ENCODE measurements around the gene EVL.
"Not testable (repeated sequence)": the region's sequence is repeated elsewhere in the genome, so short reads cannot be mapped to it uniquely, and the experiment has no call there.

EVL gene

DNA sequence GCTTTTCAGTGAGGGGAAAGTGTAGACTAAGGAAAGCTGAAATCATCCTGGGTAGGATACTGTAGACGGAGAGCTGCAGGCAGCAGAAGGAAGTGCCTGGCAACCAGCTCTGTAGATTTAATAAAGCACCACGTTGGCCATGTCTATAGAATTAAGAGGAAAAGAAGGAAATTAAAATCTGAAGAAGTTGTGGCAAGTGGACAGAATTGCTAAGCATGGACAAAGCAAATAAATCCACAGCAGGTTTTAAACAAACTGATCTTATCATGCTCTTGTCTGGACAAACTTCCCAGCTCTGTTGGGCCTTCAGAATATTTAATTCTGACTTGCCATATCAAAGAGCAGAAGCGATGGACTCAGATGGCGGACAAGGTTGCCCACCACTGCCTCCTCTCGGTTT is 27.2 kb upstream of the EVL start:
- no peak for DNase-seq (ENCODE audit: low read depth in 2 of 2)

DNA sequence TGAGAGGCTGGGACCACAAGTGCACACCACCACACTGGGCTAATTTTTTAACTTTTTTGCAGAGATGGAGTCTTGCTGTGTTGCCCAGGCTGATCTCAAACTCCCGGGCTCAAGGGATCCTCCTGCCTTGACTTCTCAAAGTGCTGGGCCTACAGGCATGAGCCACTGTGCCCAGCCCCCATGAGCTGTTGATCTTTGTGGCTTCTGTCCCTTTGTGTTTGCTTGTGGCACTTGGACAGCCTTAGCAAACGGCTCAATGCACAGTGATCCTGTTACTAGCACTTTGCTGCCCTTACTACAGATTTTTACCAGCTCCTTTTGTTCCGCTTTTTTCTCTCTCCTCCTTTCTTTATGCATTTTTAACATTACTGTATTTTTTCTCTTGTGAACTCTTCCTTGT is 25.3 kb upstream of the EVL start:
- no peak for DNase-seq (ENCODE audit: low read depth in 2 of 2)

- DNase-seq (ENCODE audit: low read depth in 2 of 2) = no peak
Observed at GRCh38 chr14:100041271-100041670, 24.0 kb upstream of the EVL start.

DNA sequence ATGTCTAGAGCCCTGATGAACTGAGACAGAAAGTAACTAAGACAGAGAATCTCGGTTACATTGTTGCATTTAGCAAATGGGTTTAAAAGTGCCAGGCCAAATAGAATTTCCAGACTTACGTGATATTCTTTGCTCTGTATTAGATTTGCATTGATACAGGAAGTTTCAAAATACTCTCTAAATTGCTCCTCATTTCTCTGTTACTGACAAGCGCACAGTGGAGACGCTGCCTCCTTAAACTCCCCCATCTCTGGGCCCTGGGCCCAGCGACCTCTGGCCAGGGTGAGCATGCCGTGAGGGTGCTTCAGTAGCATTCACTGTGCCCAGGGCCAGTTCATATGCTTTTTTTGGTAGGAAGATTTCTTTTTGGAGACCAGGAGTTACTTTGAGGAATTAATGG is 22.9 kb upstream of the EVL start:
- no peak for DNase-seq (ENCODE audit: low read depth in 2 of 2)

- no peak for DNase-seq (ENCODE audit: low read depth in 2 of 2)
Observed at GRCh38 chr14:100045642-100046344, 19.4 kb upstream of the EVL start.

- DNase-seq (ENCODE audit: low read depth in 2 of 2) = no peak
Observed at GRCh38 chr14:100047600-100047999, 17.6 kb upstream of the EVL start.

GRCh38 chr14:100048786-100049185 is 16.4 kb upstream of the EVL start:
- no peak for DNase-seq (ENCODE audit: low read depth in 2 of 2)

DNA sequence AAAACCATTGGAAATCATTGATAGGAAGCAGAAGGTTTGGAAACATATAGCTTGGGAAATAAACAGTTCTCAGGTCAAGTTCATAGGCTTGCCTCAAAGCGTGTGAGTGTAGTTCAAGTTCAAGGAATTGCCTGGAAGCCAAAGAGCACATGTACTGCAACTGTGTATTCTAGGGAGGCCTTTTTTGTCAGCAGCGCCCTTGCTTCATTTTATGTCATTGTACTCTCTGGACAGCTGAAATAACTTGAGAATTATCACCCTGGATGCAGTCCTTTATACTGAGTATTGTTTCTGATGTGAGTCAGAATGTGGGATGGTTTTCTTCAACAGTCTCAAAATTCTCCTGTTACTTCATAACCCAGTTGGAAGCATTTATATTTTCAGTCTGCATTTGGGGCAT is 16.0 kb upstream of the EVL start:
- DNase-seq (ENCODE audit: low read depth in 2 of 2) = no peak

- no peak for DNase-seq (ENCODE audit: low read depth in 2 of 2)
Observed at GRCh38 chr14:100051103-100051502, 14.1 kb upstream of the EVL start.

DNA sequence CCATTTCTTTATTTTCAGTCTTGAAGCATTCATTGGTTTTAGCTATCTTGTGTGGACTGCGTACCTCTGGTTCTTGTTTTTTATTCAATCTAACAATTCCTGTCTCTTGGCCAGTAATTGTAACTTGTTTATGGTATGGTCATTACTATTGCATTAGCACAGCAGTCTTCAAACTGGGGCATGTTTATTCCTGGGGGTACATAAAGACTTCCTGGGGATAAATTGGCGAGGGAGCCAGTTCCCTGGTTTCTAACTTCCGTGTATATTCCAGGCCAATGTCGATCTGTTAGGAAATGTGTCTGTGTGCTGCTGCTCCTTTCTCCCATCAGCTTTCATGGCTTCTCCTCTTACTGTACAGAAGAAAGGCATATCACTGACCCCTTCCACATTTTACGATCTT is 13.7 kb upstream of the EVL start:
- DNase-seq (ENCODE audit: low read depth in 2 of 2) = no peak

DNA sequence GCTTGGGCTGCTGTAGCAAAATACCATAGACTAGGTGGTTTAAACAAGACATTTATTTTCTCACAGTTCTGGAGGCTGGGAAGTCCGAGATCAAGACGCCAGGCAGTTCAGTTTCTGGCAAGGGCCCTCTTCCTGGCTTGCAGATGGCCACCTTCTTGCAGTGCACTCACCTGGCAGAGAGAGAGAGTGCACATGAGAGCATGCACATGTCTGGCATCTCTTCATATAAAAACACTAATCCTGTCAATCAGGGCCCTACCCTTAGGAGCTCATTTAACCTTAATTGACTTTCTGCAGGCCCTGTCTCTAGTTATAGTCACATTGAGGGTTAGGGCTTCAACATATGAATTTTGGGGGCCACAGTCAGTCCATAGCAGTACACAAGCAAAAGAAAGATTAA is 12.4 kb upstream of the EVL start:
- DNase-seq (ENCODE audit: low read depth in 2 of 2) = no peak

DNA sequence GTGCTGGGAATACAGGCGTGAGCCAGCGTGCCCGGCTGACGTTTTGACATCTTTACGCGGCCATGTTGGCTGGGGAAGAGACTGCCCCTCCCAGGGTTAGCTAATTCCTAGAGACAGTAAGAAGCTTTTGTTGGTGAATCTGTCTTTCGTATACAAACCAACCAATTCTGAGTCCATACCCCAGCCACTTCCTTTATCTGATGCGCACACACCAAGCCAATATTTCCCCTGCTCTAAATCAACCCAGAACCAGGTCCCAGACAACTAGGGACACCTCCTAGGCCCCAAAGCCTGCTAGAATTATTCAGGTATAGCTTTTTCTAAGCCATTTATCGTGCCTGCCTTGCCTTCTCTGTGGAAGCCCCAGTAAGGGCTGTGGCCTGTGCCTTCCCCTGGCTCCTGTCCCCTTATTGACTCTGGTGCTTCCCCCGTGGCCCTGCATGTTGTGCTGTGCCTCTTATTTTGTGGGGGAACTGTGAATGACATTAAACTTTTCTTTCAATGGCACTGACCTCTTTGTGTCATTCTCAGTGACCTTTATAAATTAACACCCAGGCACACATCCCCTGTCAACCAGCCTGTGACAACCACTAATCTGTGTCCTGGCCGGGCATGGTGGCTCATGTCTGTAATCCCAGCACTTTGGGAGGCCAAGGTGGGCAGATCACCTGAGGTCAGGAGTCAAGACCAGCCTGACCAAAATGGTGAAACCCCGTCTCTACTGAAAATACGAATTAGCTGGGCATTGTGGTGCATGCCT is 10.7 kb upstream of the EVL start:
- no peak for DNase-seq (ENCODE audit: low read depth in 2 of 2)

DNA sequence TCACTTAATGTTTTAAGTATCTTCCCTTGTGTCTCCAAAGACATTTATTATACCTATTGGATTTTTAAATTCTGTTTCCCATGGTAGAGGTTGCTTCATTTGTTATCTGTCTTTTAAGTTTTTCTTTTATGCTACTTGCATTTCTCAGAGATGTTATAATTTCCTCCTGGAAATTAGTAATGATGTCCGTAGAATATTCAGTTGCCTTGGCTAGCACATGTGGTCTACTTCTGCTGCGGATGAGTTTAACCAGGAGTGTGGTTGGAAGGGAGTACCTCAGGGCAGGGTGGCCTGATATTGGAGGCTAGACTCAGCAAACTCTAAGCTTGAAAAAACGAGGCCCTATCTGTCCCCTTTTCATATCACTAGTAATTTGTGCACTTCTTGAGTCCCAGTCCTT is 8.8 kb upstream of the EVL start:
- no peak for DNase-seq (ENCODE audit: low read depth in 2 of 2)

- DNase-seq (ENCODE audit: low read depth in 2 of 2) = no peak
Observed at GRCh38 chr14:100056964-100057795, 8.0 kb upstream of the EVL start.

- no peak for DNase-seq (ENCODE audit: low read depth in 2 of 2)
Observed at GRCh38 chr14:100058777-100059437, 6.3 kb upstream of the EVL start.

GRCh38 chr14:100059438-100059781 is 5.8 kb upstream of the EVL start:
- DNase-seq (ENCODE audit: low read depth in 2 of 2) = no peak

- DNase-seq (ENCODE audit: low read depth in 2 of 2) = no peak
Observed at GRCh38 chr14:100060760-100061159, 4.5 kb upstream of the EVL start.

- no peak for DNase-seq (ENCODE audit: low read depth in 2 of 2)
Observed at GRCh38 chr14:100062590-100062989, 2.6 kb upstream of the EVL start.

- DNase-seq (ENCODE audit: low read depth in 2 of 2) = no peak
Observed at GRCh38 chr14:100063314-100063941, 1.8 kb upstream of the EVL start.

GRCh38 chr14:100064335-100065092 is 708 bp upstream of the EVL start:
- DNase-seq (ENCODE audit: low read depth in 2 of 2) = not testable (repeated sequence)
